WERI-Rb-1 (cell line): Measurements from ENCODE around the gene LAMA5.

Experiments
- DNase-seq: peaks from one replicate; pipeline ENCODE4 v3.0.0-alpha.2; 2020
- H3K27ac ChIP-seq: fragments of 250-450 bp; sonication (Bioruptor Pico); 2 replicates; pipeline ENCODE4 v1.5.1; 2020; ENCODE audit warnings: mild to moderate bottlenecking, moderate library complexity
- H3K27me3 ChIP-seq: fragments of 250-450 bp; sonication (Bioruptor Pico); 2 replicates; pipeline ENCODE4 v1.5.1; 2021; ENCODE audit warnings: mild to moderate bottlenecking, low read depth, moderate library complexity; ENCODE audit not compliant: insufficient read depth, severe bottlenecking
- H3K36me3 ChIP-seq: fragments of 250-450 bp; sonication (Bioruptor Pico); 2 replicates; pipeline ENCODE4 v1.5.1; 2020; ENCODE audit warnings: mild to moderate bottlenecking, moderate library complexity
- H3K4me3 ChIP-seq: 2 replicates; pipeline ENCODE4 v1.5.1; 2011; ENCODE audit warnings: low read depth, mild to moderate bottlenecking, control low read depth, low read length
- H3K9me3 ChIP-seq: fragments of 250-450 bp; sonication (Bioruptor Pico); 2 replicates; pipeline ENCODE4 v1.5.1; 2021; ENCODE audit warnings: mild to moderate bottlenecking, moderate library complexity; ENCODE audit not compliant: severe bottlenecking
- CTCF ChIP-seq: IDR thresholded peaks from 2 replicates; pipeline ENCODE4 v1.5.1; 2011; ENCODE audit warnings: low read depth, mild to moderate bottlenecking, control low read depth, inconsistent platforms, low read length

The LAMA5 gene

GRCh38 chr20:62311150-62311549, 56.0 kb downstream of the LAMA5 start:
- H3K27ac ChIP-seq: no peak overlapping the region
- no peaks in the 10 kb centered on the region for H3K27me3 ChIP-seq
- no peak overlapping the region for H3K4me3 ChIP-seq
- peaks cover 88% of the 10 kb centered on the region for H3K36me3 ChIP-seq
- TF ChIP-seq CTCF: no peak
- H3K9me3 ChIP-seq: no peaks in the 10 kb centered on the region
- DNase-seq: no peak

GRCh38 chr20:62310757-62311121, 56.4 kb downstream of the LAMA5 start:
- no peaks in the 10 kb centered on the region for H3K9me3 ChIP-seq
- TF ChIP-seq CTCF: no peak
- no peak overlapping the region for H3K27ac ChIP-seq
- H3K27me3 ChIP-seq: no peaks in the 10 kb centered on the region
- H3K4me3 ChIP-seq: no peak overlapping the region
- H3K36me3 ChIP-seq: peaks cover 88% of the 10 kb centered on the region
- no peak for DNase-seq

- Histone ChIP-seq H3K4me3 (no peak overlapping the region), H3K9me3 (no peaks in the 10 kb centered on the region), H3K36me3 (peaks cover 88% of the 10 kb centered on the region), H3K27ac (no peak overlapping the region), H3K27me3 (no peaks in the 10 kb centered on the region)
- no peak for TF ChIP-seq CTCF
- no peak for DNase-seq
Observed at GRCh38 chr20:62309947-62310756, 57.0 kb downstream of the LAMA5 start.

- TF ChIP-seq CTCF: no peak
- Histone ChIP-seq H3K36me3 (peaks cover 88% of the 10 kb centered on the region), H3K27ac (no peak overlapping the region), H3K27me3 (no peaks in the 10 kb centered on the region), H3K9me3 (no peaks in the 10 kb centered on the region), H3K4me3 (no peak overlapping the region)
- no peak for DNase-seq
Observed at GRCh38 chr20:62309198-62309944, 57.7 kb downstream of the LAMA5 start.

DNA sequence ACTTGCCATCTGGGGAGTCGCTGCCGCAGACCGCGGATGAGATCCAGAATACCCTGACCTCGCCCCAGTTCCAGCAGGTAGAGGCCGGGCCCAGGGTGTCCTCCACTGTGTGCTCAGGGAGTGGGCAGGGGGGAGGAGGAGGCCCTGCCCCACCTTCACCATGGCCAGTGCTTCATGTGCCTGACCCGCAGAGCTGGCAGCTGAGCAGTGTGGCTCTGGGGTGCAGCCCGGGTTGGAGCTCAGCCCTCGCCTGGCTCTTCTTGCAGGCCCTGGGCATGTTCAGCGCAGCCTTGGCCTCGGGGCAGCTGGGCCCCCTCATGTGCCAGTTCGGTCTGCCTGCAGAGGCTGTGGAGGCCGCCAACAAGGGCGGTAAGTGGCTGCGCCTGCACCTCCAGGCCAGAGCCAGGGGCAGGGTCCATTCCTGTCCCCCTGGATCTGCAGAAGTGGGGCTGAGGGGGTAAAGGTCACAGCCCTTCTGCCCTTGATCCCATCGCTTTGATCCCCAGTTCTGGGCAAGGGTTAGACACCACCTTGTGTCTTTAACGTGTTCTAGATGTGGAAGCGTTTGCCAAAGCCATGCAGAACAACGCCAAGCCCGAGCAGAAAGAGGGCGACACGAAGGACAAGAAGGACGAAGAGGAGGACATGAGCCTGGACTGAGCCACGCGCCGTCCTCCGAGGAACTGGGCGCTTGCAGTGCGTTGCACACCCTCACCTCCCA, 58.9 kb downstream of the LAMA5 start:
- no peak for DNase-seq
- Histone ChIP-seq H3K27me3 (no peaks in the 10 kb centered on the region), H3K9me3 (no peaks in the 10 kb centered on the region), H3K4me3 (no peak overlapping the region), H3K27ac (no peak overlapping the region), H3K36me3 (peaks cover 89% of the 10 kb centered on the region)
- TF ChIP-seq CTCF: no peak
